Uterus (tissue), 2 donors: Measurements from ENCODE around the gene SEMA4C.

Experiments
- POLR2A ChIP-seq, 2 donors: fragments of 450-650 bp; IDR thresholded peaks; one replicate each; pipeline ENCODE4 v1.6.1; 2016; ENCODE audit warnings: antibody characterized with exemption in 2 of 2, mild to moderate bottlenecking in 1 of 2, moderate library complexity in 1 of 2
- TF ChIP-seq, protein P1 (sequence below), 4 experiments: fragments of 200-600 bp in 2 of 4; fragments of 450-650 bp in 2 of 4; sonication (generic) in 2 of 4; IDR thresholded peaks; one replicate each; pipeline ENCODE4 v1.5.1; 2016 to 2019; ENCODE audit warnings: antibody characterized with exemption in 4 of 4, mild to moderate bottlenecking in 2 of 4, moderate library complexity in 1 of 4

- TF ChIP-seq, protein P1, sequence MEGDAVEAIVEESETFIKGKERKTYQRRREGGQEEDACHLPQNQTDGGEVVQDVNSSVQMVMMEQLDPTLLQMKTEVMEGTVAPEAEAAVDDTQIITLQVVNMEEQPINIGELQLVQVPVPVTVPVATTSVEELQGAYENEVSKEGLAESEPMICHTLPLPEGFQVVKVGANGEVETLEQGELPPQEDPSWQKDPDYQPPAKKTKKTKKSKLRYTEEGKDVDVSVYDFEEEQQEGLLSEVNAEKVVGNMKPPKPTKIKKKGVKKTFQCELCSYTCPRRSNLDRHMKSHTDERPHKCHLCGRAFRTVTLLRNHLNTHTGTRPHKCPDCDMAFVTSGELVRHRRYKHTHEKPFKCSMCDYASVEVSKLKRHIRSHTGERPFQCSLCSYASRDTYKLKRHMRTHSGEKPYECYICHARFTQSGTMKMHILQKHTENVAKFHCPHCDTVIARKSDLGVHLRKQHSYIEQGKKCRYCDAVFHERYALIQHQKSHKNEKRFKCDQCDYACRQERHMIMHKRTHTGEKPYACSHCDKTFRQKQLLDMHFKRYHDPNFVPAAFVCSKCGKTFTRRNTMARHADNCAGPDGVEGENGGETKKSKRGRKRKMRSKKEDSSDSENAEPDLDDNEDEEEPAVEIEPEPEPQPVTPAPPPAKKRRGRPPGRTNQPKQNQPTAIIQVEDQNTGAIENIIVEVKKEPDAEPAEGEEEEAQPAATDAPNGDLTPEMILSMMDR (IDR thresholded peaks at IDR 0.05): no peak
- no peak for TF ChIP-seq POLR2A (IDR thresholded peaks at IDR 0.05)
These were observed 48.7 kb downstream of the SEMA4C start for GRCh38 chr2:96821113-96821675.
